ENCODE data around the gene NSDHL. TPM values are rescaled to one million over a fixed set of nuclear protein-coding genes. Genes with fewer than 3 reads are reported as not detected.

NSDHL gene
- total RNA-seq, 4 donors from 2014 or later = 1.4 to 21.0 (median 13.5) TPM

DNA sequence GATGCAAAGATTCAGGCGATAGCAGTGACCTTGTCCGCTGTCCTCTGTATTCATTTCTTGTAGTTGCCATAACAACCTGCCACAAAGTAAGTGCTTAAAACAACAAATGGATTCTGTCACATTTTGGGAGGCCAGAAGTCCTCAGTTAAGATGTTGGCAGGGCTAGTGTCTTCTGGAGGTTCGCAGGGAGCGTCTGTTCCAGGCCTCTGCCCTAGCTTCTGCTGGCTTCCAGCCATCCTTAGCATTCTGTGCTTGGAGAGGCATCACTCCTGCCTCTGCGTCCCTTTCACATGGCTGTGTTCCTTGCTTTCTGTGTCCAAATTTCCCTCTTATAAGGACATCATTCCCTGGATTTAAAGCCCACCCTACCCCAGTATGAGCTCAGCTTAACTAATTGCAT lies 35.5 kb downstream of the NSDHL start:
- no peak overlapping the region for H3K27ac ChIP-seq
- no peaks in the 10 kb centered on the region for H3K9me3 ChIP-seq
- no peaks in the 10 kb centered on the region for H3K27me3 ChIP-seq
- intact Hi-C loops (cut with DNase I; ENCODE audit: low total_unique reads) = no loop called here
- WGBS, 2 donors (ENCODE audit: low coverage in 1 of 2) = 90% methylated on average over 5 of the region's 5 CpGs; no CpG with 5 or more reads in 1 of the 2 donors
- in situ Hi-C loops (cut with MboI; ENCODE audit: low pct_ligation_motif_present in 1 of 4, low pct_unique_long_range_greater_than_20kb in 1 of 4, low sequenced_read_pairs in 3 of 4) = no loop called here
- no peaks in the 10 kb centered on the region for H3K36me3 ChIP-seq
- H3K4me3 ChIP-seq = no peak overlapping the region
- TF ChIP-seq POLR2A (IDR thresholded peaks at IDR 0.05) (no peak), POLR2AphosphoS5 (IDR thresholded peaks at IDR 0.05) (no peak), EP300 (IDR thresholded peaks at IDR 0.05; ENCODE audit: low read depth) (no peak)
- TF ChIP-seq, protein P1, sequence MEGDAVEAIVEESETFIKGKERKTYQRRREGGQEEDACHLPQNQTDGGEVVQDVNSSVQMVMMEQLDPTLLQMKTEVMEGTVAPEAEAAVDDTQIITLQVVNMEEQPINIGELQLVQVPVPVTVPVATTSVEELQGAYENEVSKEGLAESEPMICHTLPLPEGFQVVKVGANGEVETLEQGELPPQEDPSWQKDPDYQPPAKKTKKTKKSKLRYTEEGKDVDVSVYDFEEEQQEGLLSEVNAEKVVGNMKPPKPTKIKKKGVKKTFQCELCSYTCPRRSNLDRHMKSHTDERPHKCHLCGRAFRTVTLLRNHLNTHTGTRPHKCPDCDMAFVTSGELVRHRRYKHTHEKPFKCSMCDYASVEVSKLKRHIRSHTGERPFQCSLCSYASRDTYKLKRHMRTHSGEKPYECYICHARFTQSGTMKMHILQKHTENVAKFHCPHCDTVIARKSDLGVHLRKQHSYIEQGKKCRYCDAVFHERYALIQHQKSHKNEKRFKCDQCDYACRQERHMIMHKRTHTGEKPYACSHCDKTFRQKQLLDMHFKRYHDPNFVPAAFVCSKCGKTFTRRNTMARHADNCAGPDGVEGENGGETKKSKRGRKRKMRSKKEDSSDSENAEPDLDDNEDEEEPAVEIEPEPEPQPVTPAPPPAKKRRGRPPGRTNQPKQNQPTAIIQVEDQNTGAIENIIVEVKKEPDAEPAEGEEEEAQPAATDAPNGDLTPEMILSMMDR (IDR thresholded peaks at IDR 0.05) = no peak
- H3K4me1 ChIP-seq = no peaks in the 10 kb centered on the region
- DNase-seq = no peak

DNA sequence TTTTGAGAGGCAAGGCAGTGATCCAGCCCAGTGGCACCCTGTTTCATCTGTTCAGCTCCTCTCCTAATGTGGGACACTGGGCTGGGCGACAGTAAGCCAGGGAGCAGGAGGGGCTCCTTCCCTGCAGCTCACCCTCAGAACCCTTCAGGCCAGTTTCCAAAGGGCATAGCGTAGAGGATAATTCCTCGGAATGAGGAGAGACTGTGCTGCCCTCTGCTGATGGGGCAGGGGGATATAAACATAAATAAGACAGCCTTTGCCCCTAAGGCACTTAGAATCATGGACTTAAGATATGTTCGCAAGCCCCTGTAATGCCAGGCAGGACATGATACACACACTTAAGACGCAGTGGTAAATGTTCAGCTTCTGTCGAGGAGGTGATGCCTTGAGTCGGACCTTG lies 39.1 kb downstream of the NSDHL start:
- H3K4me1 ChIP-seq = no peaks in the 10 kb centered on the region
- DNase-seq = no peak
- no peaks in the 10 kb centered on the region for H3K27me3 ChIP-seq
- H3K9me3 ChIP-seq = no peaks in the 10 kb centered on the region
- intact Hi-C loops (cut with DNase I; ENCODE audit: low total_unique reads) = no loop called here
- WGBS, 2 donors (ENCODE audit: low coverage in 1 of 2) = 87% methylated on average over 7 of the region's 7 CpGs; no CpG with 5 or more reads in 1 of the 2 donors
- H3K36me3 ChIP-seq = no peaks in the 10 kb centered on the region
- H3K27ac ChIP-seq = no peak overlapping the region
- no peak overlapping the region for H3K4me3 ChIP-seq
- in situ Hi-C loops (cut with MboI; ENCODE audit: low pct_ligation_motif_present in 1 of 4, low pct_unique_long_range_greater_than_20kb in 1 of 4, low sequenced_read_pairs in 3 of 4) = no loop called here
- TF ChIP-seq POLR2A (IDR thresholded peaks at IDR 0.05) = no peak
- TF ChIP-seq POLR2AphosphoS5 (IDR thresholded peaks at IDR 0.05) = no peak
- TF ChIP-seq, protein P1 (IDR thresholded peaks at IDR 0.05) = no peak
- no peak for TF ChIP-seq EP300 (IDR thresholded peaks at IDR 0.05; ENCODE audit: low read depth)

GRCh38 chrX:152871260-152871659 lies 40.4 kb downstream of the NSDHL start:
- H3K4me1 ChIP-seq = no peaks in the 10 kb centered on the region
- H3K9me3 ChIP-seq = no peaks in the 10 kb centered on the region
- TF ChIP-seq EP300 (IDR thresholded peaks at IDR 0.05; ENCODE audit: low read depth) = no peak
- TF ChIP-seq POLR2AphosphoS5 (IDR thresholded peaks at IDR 0.05) = no peak
- TF ChIP-seq POLR2A (IDR thresholded peaks at IDR 0.05) = no peak
- TF ChIP-seq, protein P1 (IDR thresholded peaks at IDR 0.05) = no peak
- no peak overlapping the region for H3K4me3 ChIP-seq
- in situ Hi-C loops (cut with MboI; ENCODE audit: low pct_ligation_motif_present in 1 of 4, low pct_unique_long_range_greater_than_20kb in 1 of 4, low sequenced_read_pairs in 3 of 4) = no loop called here
- no peak for DNase-seq
- intact Hi-C loops (cut with DNase I; ENCODE audit: low total_unique reads) = no loop called here
- WGBS, 2 donors (ENCODE audit: low coverage in 1 of 2) = 86% methylated on average over 5 of the region's 9 CpGs; no CpG with 5 or more reads in 1 of the 2 donors
- H3K36me3 ChIP-seq = no peaks in the 10 kb centered on the region
- H3K27ac ChIP-seq = no peak overlapping the region
- no peaks in the 10 kb centered on the region for H3K27me3 ChIP-seq

- no peak for TF ChIP-seq POLR2A (IDR thresholded peaks at IDR 0.05)
- no peak for TF ChIP-seq POLR2AphosphoS5 (IDR thresholded peaks at IDR 0.05)
- no peak for TF ChIP-seq EP300 (IDR thresholded peaks at IDR 0.05; ENCODE audit: low read depth)
- TF ChIP-seq, protein P1 (IDR thresholded peaks at IDR 0.05) = no peak
- H3K27me3 ChIP-seq = no peaks in the 10 kb centered on the region
- no peak for DNase-seq
- H3K4me3 ChIP-seq = no peak overlapping the region
- no peaks in the 10 kb centered on the region for H3K9me3 ChIP-seq
- WGBS, 2 donors (ENCODE audit: low coverage in 1 of 2) = 74% methylated on average over 2 of the region's 2 CpGs; no CpG with 5 or more reads in 1 of the 2 donors
- H3K27ac ChIP-seq = no peak overlapping the region
- in situ Hi-C loops (cut with MboI; ENCODE audit: low pct_ligation_motif_present in 1 of 4, low pct_unique_long_range_greater_than_20kb in 1 of 4, low sequenced_read_pairs in 3 of 4) = no loop called here
- no peaks in the 10 kb centered on the region for H3K36me3 ChIP-seq
- H3K4me1 ChIP-seq = no peaks in the 10 kb centered on the region
- intact Hi-C loops (cut with DNase I; ENCODE audit: low total_unique reads) = no loop called here
Observed at GRCh38 chrX:152872522-152872921, 41.7 kb downstream of the NSDHL start.

All from transverse colon (tissue), 4 donors.